Natural killer cell (primary cell): ENCODE results near the gene PRUNE2. TPM values are rescaled to one million over a fixed set of nuclear protein-coding genes. Genes with fewer than 3 reads are reported as not detected.

Experiments used
- ATAC-seq, 3 donors: fragments of 150-1000 bp in 2 of 3; fragments of 200-7000 bp in 1 of 3; cut with Tn5 transposase; 1 replicate in 1 of 3; 2 replicates in 2 of 3; pipeline ENCODE4 v1.10.0; 2021; ENCODE audit warnings: mild to moderate bottlenecking in 2 of 3, moderate library complexity in 2 of 3
- DNase-seq, 2 donors: peaks; one replicate each; pipeline versions ENCODE4 v3.0.0 to v3.0.0-alpha.2; 2013 to 2021; ENCODE audit warnings: mixed read lengths in 1 of 2
- H3K27ac ChIP-seq: one replicate; pipeline ENCODE4 v1.5.1; 2013; ENCODE audit warnings: mild to moderate bottlenecking, low read length
- H3K27me3 ChIP-seq: one replicate; pipeline ENCODE4 v1.6.1; 2013; ENCODE audit warnings: low read length; ENCODE audit not compliant: control insufficient read depth, insufficient read depth
- H3K36me3 ChIP-seq: one replicate; pipeline ENCODE4 v1.6.1; 2013; ENCODE audit warnings: low read length; ENCODE audit not compliant: control insufficient read depth, insufficient read depth
- H3K4me1 ChIP-seq: one replicate; pipeline ENCODE4 v1.6.1; 2013; ENCODE audit warnings: low read length; ENCODE audit not compliant: control insufficient read depth, insufficient read depth
- H3K4me3 ChIP-seq: one replicate; pipeline ENCODE4 v1.5.1; 2013; ENCODE audit warnings: low read length
- H3K9me3 ChIP-seq: one replicate; pipeline ENCODE4 v1.6.1; 2013; ENCODE audit warnings: low read length; ENCODE audit not compliant: control insufficient read depth, insufficient read depth
- H3K27ac Mint-ChIP-seq, 2 donors: one replicate each; pipeline ENCODE4 v1.8.0; 2022; ENCODE audit warnings: mild to moderate bottlenecking in 2 of 2, mixed read lengths in 2 of 2, moderate library complexity in 1 of 2
- H3K27me3 Mint-ChIP-seq, 2 donors: one replicate each; pipeline ENCODE4 v1.8.0; 2022; ENCODE audit warnings: low read depth in 2 of 2, mixed read lengths in 2 of 2
- H3K36me3 Mint-ChIP-seq: one replicate; pipeline ENCODE4 v1.8.0; 2022; ENCODE audit warnings: mixed read lengths
- H3K4me1 Mint-ChIP-seq, 2 donors: one replicate each; pipeline ENCODE4 v1.8.0; 2022; ENCODE audit warnings: mixed read lengths in 2 of 2
- H3K4me3 Mint-ChIP-seq: one replicate; pipeline ENCODE4 v1.8.0; 2022; ENCODE audit warnings: mild to moderate bottlenecking, moderate library complexity, mixed read lengths
- H3K9me3 Mint-ChIP-seq, 2 donors: one replicate each; pipeline ENCODE4 v1.8.0; 2022; ENCODE audit warnings: mixed read lengths in 2 of 2
- CTCF ChIP-seq: fragments of 200-600 bp; IDR thresholded peaks from one replicate; pipeline ENCODE4 v1.8.0; 2022; ENCODE audit warnings: antibody characterized with exemption
- WGBS: methylation state at CpG from one replicate; pipeline ENCODE4 v1.1.7; 2013; ENCODE audit warnings: missing lambda C conversion rate; ENCODE audit not compliant: insufficient coverage; 5-methylcytosine and 5-hydroxymethylcytosine counted together
- intact Hi-C: fragments of 100-400 bp; cut with micrococcal nuclease; formaldehyde crosslinking; loops from one replicate; pipeline ENCODE4 v1.14.2; 2022
- total RNA-seq, 4 donors: library from RNA; stranded (reverse); fragments of 120-200 nt in 1 of 4; gene quantifications; one replicate each; pipeline versions ENCODE4 v1.2.3 to v1.2.4, GENCODE V29; 2013 to 2022

The PRUNE2 gene
- total RNA-seq, 3 donors from 2014 or later (not counting 1 experiment from before 2014, with no cell fraction given): 0.43 to 0.45 TPM; not detected in 1

- H3K9me3 ChIP-seq: no peaks in the 10 kb centered on the region
- H3K27me3 ChIP-seq: no peaks in the 10 kb centered on the region
- intact Hi-C loops: loop anchor here (1.0 to 5.0 kb wide), 4 partner anchors 44 to 255 kb away; no protein-coding TSS in a partner anchor
- peaks cover 56 to 64% of the 10 kb centered on the region in 2 donors for H3K4me1 Mint-ChIP-seq
- DNase-seq (peak in 1 of 2 donors; percentile 69), ATAC-seq (peak; percentile 70 to 82 (median 75))
- H3K36me3 Mint-ChIP-seq: no peaks in the 10 kb centered on the region
- WGBS: 41% methylated on average over 6 of the region's 6 CpGs
- H3K9me3 Mint-ChIP-seq: no peaks in the 10 kb centered on the region
- no peak overlapping the region for H3K4me3 ChIP-seq
- no peaks in the 10 kb centered on the region for H3K36me3 ChIP-seq
- H3K27me3 Mint-ChIP-seq: no peaks in the 10 kb centered on the region
- no peak overlapping the region for H3K27ac ChIP-seq
- peak; percentile 70 for TF ChIP-seq CTCF
- H3K27ac Mint-ChIP-seq: peak overlapping the region; percentile 5 to 85
- H3K4me1 ChIP-seq: peaks cover 9% of the 10 kb centered on the region
- no peak overlapping the region for H3K4me3 Mint-ChIP-seq
Observed at GRCh38 chr9:76658510-76659231, 247.2 kb downstream of the PRUNE2 start.

DNA sequence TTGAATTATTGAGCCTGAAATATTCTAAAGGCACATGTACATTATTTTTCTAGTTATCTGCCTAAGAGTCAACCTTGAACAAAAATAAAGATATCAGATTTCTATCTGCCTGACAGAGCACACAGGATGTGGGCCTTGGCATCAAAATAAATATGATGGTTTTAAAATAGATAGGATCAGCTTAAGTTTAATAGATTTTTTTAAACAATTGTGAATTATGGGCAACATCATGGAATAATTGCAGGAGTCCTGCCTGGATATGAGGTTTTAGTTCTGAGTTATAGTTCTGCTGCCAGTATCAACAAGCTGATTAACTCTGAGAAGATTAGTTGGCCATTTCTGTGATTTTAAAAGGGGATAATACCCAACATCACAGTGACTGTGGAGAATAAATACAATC is 248.6 kb downstream of the PRUNE2 start:
- TF ChIP-seq CTCF: no peak
- no peaks in the 10 kb centered on the region for H3K27me3 ChIP-seq
- Mint-ChIP-seq H3K27me3 (no peaks in the 10 kb centered on the region), H3K4me1 (peaks cover 50 to 57% of the 10 kb centered on the region in 2 donors), H3K27ac (peak overlapping the region; percentile 81 to 85), H3K4me3 (no peak overlapping the region), H3K36me3 (no peaks in the 10 kb centered on the region), H3K9me3 (no peaks in the 10 kb centered on the region)
- intact Hi-C loops: loop anchor here (5.0 kb wide), 2 partner anchors 45 kb away; no protein-coding TSS in a partner anchor
- no peak overlapping the region for H3K27ac ChIP-seq
- peaks cover 15% of the 10 kb centered on the region for H3K4me1 ChIP-seq
- H3K36me3 ChIP-seq: no peaks in the 10 kb centered on the region
- DNase-seq (no peak), ATAC-seq (no peak)
- no peak overlapping the region for H3K4me3 ChIP-seq
- H3K9me3 ChIP-seq: no peaks in the 10 kb centered on the region

DNA sequence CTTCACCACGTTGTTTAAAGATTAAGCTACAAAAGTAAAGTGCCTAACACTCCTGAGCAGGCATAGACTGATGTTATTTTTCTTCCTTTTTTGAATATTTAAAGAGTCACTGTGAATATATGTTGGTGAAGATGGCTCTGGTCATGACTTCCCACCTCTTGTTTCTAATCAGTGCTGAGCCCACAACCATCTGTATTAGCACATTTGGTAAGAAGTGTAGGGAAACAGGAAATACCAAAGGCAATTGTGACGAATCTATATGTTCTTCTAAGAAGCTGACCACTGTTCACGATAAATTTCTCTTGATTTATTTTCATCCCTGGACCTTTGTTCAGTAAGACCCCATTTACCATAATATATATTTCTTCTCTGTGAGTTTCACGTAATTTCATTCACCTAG is 249.9 kb downstream of the PRUNE2 start:
- no peak overlapping the region for H3K4me3 ChIP-seq
- H3K27me3 Mint-ChIP-seq: no peaks in the 10 kb centered on the region
- no peaks in the 10 kb centered on the region for H3K9me3 Mint-ChIP-seq
- H3K4me3 Mint-ChIP-seq: peak overlapping the region; percentile 60
- peaks cover 15% of the 10 kb centered on the region for H3K4me1 ChIP-seq
- H3K27ac ChIP-seq: peak overlapping the region; percentile 56
- 54% methylated on average over 3 of the region's 4 CpGs for WGBS
- DNase-seq: no peak
- H3K9me3 ChIP-seq: no peaks in the 10 kb centered on the region
- ATAC-seq: no peak
- intact Hi-C loops: loop anchor here (1.0 to 5.0 kb wide), 3 partner anchors 44 to 80 kb away; no protein-coding TSS in a partner anchor
- no peaks in the 10 kb centered on the region for H3K27me3 ChIP-seq
- H3K36me3 Mint-ChIP-seq: no peaks in the 10 kb centered on the region
- H3K27ac Mint-ChIP-seq: peak overlapping the region; percentile 81 to 85
- no peak for TF ChIP-seq CTCF
- peaks cover 63 to 68% of the 10 kb centered on the region in 2 donors for H3K4me1 Mint-ChIP-seq
- no peaks in the 10 kb centered on the region for H3K36me3 ChIP-seq
